ENCODE measurements around the gene B4GALT2. TPM values are rescaled to one million over a fixed set of nuclear protein-coding genes. Genes with fewer than 3 reads are reported as not detected.
A peak's percentile ranks its signal among the peaks of the same experiment; 100 is the strongest.

Gene B4GALT2
- total and polyA plus RNA-seq, 9 of the 15 experiments (the other 6 are each of a cell fraction or from before 2014, with no cell fraction given), result 1.3 to 86.8 (median 43.8) TPM

DNA sequence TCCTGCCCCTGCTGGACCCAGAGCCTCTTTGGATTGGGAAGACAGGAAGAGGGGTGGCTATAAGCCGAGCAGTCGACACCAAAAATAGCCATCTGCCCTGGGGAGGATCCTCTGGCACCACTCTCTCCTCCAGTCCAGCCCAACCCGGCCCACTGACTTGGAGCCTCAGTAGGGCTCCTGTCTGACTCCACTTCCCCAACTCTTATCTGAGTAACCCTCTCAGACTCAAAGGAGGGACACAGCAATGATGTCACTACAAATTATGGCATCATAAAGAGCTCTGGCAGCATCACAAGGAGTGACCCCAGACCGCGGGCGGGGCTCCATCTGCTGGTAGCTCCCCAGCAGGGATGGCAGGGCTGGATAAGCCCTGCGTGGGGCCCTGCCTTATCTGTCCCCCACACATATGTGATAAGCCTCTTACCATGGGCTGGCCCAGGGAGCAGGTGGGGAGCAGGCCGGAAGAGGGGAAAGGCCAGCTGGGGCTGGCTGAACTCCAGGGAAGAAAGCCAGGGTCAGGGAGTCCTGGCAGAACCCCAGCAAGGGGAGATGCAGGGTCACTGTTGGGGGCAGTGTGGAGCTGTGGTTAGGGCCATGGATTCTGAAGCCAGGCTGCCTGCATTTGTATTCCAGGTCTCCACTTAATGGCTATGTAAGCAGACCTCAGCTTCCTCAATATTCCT lies 56.9 kb downstream of the B4GALT2 start (continued):
- TF ChIP-seq ATF6 (CRISPR knock-in tag; IDR thresholded peaks at IDR 0.05) (peak; percentile 88), MCM3 (IDR thresholded peaks at IDR 0.05) (no peak), ZBTB49 (CRISPR knock-in tag; IDR thresholded peaks at IDR 0.05; ENCODE audit: borderline replicate concordance) (no peak), ZBTB7A (IDR thresholded peaks at IDR 0.05; ENCODE audit: borderline replicate concordance, control insufficient read depth, low read depth, low read length) (peak; percentile 94), CSDE1 (IDR thresholded peaks at IDR 0.05) (peak in 1 of 2 experiments; percentile 87; a peak in 2 of 4 replicates), BCLAF1 (IDR thresholded peaks at IDR 0.05; ENCODE audit: borderline replicate concordance in 1 of 2, control insufficient read depth in 1 of 2, low read depth in 2 of 2, low read length in 1 of 2) (peak in 1 of 2 experiments; percentile 94; a peak in 2 of 4 replicates), ZNF76 (CRISPR knock-in tag; IDR thresholded peaks at IDR 0.05; ENCODE audit: borderline replicate concordance) (peak; percentile 97), TRIM24 (IDR thresholded peaks at IDR 0.05) (peak; percentile 100), LEF1 (IDR thresholded peaks at IDR 0.05) (peak; percentile 98), ZNF717 (CRISPR knock-in tag; IDR thresholded peaks at IDR 0.05) (no peak), SMAD4 (CRISPR knock-in tag; conservative IDR thresholded peaks at IDR 0.05) (peak; percentile 100), PCBP2 (IDR thresholded peaks at IDR 0.05; ENCODE audit: low read depth, low read length, poor library complexity, severe bottlenecking) (no peak), ZNF133 (CRISPR knock-in tag; IDR thresholded peaks at IDR 0.05) (peak; percentile 71; the same call in 1 of the 2 replicates), CTBP1 (IDR thresholded peaks at IDR 0.05; ENCODE audit: borderline replicate concordance) (peak; percentile 99), FIP1L1 (IDR thresholded peaks at IDR 0.05; ENCODE audit: low read depth, low read length, poor library complexity, severe bottlenecking) (peak; percentile 53), RBBP5 (IDR thresholded peaks at IDR 0.05; ENCODE audit: borderline replicate concordance, insufficient read depth, low read length, poor library complexity, severe bottlenecking) (no peak)
- TF ChIP-seq, protein P1, sequence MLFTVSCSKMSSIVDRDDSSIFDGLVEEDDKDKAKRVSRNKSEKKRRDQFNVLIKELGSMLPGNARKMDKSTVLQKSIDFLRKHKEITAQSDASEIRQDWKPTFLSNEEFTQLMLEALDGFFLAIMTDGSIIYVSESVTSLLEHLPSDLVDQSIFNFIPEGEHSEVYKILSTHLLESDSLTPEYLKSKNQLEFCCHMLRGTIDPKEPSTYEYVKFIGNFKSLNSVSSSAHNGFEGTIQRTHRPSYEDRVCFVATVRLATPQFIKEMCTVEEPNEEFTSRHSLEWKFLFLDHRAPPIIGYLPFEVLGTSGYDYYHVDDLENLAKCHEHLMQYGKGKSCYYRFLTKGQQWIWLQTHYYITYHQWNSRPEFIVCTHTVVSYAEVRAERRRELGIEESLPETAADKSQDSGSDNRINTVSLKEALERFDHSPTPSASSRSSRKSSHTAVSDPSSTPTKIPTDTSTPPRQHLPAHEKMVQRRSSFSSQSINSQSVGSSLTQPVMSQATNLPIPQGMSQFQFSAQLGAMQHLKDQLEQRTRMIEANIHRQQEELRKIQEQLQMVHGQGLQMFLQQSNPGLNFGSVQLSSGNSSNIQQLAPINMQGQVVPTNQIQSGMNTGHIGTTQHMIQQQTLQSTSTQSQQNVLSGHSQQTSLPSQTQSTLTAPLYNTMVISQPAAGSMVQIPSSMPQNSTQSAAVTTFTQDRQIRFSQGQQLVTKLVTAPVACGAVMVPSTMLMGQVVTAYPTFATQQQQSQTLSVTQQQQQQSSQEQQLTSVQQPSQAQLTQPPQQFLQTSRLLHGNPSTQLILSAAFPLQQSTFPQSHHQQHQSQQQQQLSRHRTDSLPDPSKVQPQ (CRISPR knock-in tag; IDR thresholded peaks at IDR 0.05; ENCODE audit: borderline replicate concordance), result peak; percentile 93

Data from K562 (cell line).